ENCODE data around the gene FCHSD1.

GRCh38 chr5:141664733-141665461, 13.7 kb upstream of the FCHSD1 start:
- TF ChIP-seq, protein P1, sequence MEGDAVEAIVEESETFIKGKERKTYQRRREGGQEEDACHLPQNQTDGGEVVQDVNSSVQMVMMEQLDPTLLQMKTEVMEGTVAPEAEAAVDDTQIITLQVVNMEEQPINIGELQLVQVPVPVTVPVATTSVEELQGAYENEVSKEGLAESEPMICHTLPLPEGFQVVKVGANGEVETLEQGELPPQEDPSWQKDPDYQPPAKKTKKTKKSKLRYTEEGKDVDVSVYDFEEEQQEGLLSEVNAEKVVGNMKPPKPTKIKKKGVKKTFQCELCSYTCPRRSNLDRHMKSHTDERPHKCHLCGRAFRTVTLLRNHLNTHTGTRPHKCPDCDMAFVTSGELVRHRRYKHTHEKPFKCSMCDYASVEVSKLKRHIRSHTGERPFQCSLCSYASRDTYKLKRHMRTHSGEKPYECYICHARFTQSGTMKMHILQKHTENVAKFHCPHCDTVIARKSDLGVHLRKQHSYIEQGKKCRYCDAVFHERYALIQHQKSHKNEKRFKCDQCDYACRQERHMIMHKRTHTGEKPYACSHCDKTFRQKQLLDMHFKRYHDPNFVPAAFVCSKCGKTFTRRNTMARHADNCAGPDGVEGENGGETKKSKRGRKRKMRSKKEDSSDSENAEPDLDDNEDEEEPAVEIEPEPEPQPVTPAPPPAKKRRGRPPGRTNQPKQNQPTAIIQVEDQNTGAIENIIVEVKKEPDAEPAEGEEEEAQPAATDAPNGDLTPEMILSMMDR (IDR thresholded peaks at IDR 0.05; ENCODE audit: borderline replicate concordance, extremely low read depth, low read length, poor library complexity, severe bottlenecking), result peak; percentile 96
- TF ChIP-seq EZH2 (IDR thresholded peaks at IDR 0.05; ENCODE audit: borderline replicate concordance, low read depth, low read length, severe bottlenecking), result no peak
